Hindlimb muscle (tissue), 1 donor: ENCODE results near the gene FMOD. TPM values are rescaled to one million over a fixed set of nuclear protein-coding genes. Genes with fewer than 3 reads are reported as not detected.
"Not testable (repeated sequence)": the region's sequence is repeated elsewhere in the genome, so short reads cannot be mapped to it uniquely, and the experiment has no call there.

ENCODE experiments used
- DNase-seq: peaks from one replicate; pipeline ENCODE4 v3.0.0-alpha.2; 2013
- polyA plus RNA-seq: library from polyadenylated mRNA; unstranded; fragments of 120-200 nt; gene quantifications from one replicate; pipeline ENCODE4 v1.2.1, GENCODE V29; 2013; ENCODE audit not compliant: insufficient read length

The FMOD gene
- polyA plus RNA-seq, 1 donor: 54.8 TPM

DNA sequence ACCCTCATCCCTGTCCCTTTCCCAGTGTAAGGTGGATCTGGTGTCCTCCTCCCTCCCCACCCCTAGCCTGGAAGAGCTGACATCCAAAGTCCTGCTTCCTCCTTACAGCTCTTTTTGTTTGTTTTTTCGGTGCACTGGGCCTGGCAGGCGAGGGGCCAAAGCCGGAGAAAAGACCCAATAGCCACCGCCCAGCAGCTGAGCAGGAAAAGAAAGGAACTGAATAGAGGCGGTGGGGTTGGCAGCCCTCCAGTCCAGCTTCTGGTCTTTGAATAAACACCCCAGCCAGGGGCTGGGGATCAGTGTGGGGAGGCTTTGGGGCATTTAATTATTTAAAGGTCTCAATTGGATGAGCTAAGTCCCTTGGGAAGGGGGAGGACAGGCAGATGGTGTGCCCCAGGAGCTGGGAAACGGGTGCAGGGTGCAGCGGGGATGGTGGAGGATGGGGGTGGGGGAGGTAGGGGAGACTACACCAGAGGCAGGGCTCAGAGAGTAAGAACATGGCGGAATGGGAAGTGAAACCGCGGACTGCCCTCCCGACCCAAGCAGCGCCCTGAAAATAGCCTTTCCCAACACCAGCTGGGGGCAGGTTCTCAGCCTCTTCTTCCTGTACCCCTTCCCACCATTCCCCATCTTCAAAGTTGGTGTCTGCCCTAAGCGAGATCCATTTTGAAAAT lies 25.4 kb downstream of the FMOD start:
- DNase-seq: peak; percentile 70

DNA sequence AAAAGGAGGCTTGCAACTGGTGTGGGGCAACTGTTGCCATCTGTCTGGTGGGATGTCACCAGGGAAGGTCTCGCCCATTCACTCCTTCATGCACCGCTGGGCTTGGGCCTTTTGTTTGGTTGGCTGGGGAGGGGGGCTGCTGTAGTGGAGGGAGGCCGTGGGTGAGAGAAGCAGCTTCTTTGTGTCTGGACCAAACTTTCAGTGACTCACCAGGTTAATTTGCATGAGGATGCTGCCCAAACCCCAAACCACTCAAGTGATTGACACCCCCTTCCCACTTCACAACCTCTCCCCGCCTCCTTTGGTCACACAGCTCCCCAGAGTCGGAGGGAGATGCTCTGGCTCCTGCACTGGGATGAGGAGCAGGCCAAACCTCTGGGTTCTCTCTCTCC lies 25.9 kb downstream of the FMOD start:
- DNase-seq: no peak

DNA sequence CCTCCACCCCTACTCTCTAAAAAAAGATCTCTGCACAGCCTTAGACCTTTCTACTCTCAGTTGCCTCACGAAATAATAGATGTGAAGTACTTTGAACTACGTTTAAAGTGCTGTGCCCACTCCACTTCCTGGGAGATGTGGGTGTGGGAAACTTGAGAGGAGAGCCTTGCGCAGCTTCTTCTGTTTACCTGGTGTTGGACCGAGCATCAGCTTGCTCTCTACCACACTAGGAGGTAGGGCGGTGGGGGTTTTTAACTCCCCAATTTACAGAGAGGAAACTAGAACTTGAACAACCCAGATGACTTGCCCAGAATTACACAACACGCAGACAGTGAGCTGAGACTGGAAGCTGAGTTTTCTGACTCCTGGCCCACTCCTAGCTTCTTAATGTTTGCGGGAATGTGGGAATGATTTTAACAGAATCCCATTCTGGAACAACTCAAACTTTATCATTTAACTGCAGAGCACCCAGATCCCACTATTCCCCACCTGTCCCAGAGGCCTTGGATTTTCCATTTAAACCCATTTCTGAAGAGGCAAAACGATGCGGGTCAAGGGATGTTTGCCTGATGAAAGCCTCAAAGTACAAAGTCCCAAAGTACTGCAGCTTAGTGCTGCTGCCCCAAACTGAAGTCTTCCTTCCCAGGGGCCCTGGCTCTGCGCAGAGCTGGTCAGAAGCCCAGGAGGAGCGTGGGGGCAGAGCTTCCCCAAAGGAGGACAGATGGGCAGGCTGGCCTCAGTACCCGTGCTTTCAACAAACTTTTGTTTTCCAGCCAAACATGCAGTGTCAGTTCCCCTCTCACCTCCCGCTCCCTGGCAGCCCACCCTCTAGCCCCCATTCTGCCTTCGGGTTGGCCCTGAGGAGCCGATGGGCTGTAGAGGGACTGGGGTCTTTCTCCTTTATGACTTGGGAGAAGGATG lies 26.6 kb downstream of the FMOD start:
- DNase-seq: peak; percentile 59

DNA sequence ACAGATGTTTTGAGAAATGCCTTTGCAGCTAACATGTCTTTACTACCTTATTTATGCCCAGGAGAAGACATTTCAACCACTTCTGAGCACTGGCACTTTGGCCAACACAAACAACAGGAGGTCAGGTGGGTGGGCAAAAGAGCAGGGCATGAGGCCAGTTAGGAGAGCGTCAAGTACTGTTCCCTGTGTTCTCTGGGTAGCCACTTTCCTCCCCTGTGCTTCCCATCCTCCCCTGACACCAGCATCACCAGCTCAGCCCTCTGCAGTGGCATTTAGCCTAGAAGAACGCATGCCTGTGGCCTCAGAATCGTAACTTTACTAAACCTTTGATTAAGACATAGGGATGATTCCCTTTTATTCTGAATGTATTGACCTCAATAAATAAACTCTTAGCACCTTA lies 27.3 kb downstream of the FMOD start:
- DNase-seq: no peak

DNA sequence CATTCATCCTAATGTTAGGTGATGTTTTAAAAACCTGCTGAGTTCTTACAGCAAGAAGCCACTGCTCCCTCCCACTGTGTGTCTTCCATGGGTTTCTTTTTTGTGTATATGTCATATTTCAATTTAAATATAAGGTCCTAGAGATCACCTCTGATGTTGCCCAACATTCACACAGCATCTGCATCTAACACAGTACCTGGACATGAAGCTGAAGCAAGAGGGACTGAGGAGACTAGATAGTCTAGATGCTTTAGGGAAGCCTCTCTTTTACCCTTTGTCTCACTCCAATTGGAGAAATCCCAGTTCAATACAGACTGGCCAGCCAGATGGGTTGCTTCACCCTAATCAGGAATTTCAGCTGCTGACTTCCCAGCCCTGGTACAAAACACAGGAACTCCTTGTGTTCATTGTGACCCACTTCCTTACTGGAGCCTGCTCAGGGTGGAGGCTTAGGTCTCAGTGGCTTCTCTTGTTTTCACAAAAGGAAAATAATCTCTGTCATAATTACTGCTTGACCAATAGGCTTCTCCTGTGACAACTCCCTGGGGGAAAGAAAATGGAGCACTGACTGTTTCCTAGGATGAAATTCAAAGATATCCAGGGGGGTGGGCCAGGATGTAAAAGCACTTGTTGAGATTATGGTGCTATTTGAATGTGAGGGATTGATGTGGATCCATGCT lies 28.3 kb downstream of the FMOD start:
- DNase-seq: no peak

DNA sequence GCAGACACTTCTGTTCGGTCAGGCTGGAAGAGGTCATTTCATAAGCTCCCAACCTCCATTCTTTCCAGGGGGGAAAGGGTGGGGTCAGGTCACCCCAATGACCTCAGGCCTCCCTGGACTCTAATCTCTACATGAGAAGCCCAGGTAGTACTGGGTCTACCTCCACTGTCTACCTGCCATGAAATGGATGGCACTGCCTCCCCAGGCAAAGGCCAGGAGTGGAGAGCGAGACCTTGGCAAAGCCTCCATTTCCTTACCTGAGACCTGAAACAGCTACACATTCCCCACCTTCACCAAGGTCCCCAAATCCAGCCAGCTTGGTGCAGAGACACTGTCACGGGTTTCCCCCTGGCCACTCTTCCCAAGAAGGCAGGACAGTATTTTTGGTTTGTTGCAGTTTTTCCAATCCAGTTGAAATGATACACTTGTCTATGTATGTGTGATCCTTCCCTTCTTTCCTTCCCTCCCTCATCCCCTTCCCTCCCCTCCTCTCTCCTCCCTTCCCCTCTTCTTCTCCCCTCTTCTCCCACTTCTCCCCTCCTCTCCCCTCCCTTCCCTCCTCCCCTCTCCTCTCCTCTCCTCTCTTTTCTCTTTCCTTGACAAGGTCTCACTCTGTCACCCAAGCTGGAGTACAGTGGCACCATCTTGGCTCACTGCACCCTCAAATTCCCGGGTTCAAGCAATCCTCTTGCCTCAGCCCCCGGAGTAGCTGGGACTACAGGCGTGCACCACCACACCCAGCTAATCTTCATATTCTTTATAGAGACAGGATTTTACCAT lies 29.5 kb downstream of the FMOD start:
- DNase-seq: no peak

DNA sequence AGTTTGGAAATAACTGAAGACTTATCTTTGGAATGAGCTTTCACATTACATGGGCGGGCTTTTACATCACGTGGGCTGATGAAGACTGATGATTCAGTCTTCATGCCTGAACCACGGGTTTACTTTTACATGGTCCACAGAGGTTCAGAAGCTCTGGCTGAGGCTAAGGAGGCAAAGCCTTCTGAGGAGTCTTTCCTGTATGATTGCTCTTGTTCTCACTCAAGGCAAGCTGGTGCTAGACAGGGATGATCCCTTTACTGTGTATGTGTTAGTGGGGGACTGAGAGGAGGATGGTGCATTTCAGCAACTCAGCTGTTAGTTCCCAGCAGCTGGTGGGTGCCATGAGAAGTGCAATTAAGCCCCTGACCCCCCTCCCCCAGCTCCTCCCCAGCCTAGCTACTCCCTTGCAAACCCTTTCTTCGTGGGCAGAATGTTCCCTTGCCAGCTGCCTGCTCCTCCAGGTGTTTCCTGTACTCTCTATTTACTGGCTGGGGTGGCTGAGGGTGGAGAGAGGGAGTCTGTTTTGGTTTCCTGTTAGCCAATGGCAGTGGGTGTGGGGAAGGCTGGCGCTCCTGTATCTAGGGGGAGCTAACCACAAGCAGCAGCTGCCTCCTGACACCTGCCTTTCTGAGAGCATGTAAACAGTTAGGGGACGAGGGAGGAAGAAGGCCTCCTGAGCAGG lies 30.2 kb downstream of the FMOD start:
- no peak for DNase-seq

DNA sequence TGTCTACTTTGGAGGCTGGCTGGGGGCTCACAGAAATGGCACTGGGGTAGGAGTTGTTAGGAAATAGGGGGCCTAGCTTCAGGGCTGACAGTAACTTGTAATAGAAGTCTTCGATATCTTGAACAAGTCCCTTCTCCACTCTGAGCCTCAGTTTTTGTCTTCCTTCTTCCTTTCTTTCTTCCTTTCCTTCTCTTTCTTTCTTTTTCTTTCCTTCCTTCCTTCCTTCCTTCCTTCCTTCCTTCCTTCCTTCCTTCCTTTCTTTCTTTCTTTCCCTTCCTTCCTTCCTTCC lies 32.7 kb downstream of the FMOD start:
- DNase-seq: no peak

DNA sequence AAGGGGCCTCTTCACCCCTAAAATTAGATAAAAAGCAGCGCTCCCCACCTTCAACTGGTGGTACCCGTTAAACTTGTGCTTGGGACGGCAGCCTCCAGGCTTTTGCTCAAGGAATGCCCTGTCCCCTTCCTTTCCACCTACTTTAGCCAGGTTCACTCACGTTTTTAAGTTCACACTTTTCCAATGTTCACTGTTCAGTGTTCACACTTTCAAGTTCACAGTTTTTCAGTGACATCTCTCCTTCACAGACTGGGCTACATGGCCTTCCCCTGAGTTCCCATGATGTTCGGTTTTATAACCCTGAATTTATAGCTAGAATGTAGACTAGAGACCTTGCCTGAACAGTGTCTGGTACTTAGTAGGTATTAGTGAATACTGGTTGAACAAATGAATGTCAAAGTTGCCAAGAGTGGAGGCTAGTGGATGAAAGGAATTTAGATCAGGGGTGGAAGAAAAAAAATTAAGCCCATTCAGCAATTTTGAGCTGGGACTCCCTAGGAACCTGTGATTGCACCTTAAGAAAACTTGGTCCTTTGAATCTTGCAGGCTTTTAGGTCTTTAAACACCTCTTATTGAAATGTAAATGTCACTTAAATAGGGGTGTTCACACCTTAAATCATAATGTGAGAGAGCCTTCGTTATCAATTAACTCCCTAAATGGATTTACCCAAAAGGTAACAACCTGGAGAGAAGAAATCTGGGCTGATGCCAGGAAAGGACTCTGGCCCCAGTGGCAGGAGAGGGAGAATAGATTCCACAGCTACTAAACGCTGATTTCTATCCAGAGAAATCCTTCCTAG lies 33.3 kb downstream of the FMOD start:
- DNase-seq: no peak

DNA sequence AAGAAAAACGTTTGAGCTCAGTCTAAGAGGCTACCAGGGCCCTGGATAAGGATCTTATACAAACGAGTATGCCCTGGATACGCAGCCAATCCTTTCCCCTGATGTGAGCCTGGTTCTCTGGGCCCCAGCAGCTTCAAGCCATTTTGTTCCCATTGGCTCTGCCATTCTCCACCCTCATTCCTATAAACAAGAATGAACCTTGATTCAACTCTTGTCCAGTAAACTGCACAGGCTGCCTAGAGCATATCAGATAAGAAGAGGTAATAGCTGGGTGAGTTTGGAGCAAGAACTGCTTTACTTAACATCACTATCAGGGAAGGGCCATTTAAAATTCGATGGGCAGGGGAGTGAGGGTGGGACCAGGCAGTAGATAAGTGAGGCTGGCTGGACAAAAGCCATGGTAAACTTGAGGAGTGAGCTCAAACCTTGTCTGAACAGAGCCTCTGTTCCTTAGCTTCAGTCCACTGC lies 34.3 kb downstream of the FMOD start:
- DNase-seq: no peak

DNA sequence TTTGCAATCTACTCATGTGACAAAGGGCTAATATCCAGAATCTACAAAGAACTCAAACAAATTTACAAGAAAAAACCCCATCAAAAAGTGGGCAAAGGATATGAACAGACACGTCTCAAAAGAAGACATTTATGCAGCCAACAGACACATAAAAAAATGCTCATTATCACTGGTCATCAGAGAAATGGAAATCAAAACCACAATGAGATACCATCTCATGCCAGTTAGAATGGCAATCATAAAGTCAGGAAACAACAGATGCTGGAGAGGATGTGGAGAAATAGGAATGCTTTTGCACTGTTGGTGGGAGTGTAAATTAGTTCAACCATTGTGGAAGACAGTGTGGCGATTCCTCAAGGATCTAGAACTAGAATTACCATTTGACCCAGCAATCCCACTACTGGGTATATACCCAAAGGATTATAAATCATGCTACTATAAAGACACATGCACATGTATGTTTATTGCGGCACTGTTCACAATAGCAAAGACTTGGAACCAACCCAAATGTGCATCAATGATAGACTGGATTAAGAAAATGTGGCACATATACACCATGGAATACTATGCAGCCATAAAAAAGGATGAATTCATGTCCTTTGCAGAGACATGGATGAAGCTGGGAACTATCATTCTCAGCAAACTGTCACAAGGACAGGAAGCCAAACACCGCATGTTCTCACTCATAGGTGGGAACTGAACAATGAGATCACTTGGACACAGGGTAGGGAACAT lies 36.7 kb downstream of the FMOD start:
- not testable (repeated sequence) for DNase-seq

DNA sequence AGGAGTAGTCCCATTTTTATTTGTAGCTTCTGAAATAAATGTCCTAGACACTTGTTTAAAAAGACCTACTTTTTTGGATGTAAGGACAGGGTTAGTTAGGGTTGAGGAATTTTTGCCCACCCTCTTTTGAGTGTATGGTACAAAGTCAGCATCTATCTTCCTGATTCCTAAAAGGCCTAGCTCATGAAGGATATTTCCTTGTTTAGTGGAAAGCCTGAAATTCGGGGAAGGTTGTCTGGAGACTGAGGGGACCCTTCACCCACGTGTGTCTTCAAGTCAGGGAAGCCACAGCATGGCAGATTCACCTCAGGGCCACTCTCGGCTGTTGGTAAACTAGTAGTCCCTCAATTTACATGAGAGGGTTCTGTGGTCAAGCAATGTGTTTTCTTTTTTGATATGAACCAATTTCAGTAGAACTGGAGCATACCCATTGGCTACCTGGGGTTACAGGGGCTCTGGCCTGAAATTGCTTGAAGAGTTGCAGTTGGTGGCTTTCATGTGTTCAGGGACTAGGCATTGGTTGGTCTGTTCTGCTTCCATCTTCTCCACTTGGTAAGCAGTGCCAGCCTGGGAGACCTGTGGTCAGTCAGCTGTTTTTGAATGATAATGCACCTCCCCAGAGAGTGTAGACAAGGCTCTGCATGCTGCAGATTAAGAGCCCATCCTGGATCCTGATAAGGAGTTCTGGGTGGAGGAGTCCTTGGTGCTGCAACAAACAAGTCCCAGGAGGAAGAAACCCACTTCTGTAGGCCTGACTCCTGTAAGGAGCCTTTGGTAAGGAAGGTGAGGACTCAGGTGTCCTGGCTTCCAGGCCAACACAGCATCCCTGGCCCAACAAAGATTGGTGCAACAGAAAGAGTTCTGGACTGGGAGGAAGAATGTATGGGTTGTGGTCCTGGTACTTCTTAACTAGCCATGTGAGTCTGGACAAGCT lies 39.3 kb downstream of the FMOD start:
- no peak for DNase-seq

DNA sequence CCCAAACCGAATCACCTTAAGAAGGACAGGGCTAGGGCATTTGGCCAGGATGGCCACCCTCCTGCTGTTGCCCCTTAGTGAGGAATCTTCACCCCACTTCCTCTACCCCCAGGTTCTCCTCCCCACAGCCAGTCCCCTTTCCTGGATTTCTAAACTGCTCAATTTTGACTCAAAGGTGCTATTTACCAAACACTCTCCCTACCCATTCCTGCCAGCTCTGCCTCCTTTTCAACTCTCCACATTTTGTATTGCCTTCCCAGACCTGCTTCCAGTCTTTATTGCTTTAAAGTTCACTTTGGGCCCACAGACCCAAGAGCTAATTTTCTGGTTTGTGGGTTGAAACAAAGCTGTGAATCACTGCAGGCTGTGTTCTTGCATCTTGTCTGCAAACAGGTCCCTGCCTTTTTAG lies 42.0 kb downstream of the FMOD start:
- DNase-seq: no peak

DNA sequence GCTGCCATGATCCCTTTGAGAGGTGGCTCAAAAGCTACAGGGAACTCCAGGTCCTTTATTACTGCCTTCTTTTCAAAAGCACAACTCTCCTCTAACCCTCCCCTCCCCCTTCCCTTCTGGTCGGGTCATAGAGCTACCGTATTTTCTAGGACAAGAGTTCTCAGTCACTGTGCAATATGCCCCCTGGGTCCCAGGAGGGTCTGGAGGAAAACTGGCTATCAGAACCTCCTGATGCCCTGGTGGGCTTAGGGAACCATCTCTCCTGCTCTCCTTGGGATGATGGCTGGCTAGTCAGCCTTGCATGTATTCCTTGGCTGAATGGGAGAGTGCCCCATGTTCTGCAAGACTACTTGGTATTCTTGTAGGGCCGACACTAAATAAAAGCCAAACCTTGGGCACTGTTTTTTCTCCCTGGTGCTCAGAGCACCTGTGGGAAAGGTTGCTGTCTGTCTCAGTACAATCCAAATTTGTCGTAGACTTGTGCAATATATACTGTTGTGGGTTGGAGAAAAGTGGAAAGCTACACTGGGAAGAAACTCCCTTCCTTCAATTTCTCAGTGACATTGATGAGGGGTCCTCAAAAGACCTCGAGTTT lies 42.5 kb downstream of the FMOD start:
- DNase-seq: no peak

DNA sequence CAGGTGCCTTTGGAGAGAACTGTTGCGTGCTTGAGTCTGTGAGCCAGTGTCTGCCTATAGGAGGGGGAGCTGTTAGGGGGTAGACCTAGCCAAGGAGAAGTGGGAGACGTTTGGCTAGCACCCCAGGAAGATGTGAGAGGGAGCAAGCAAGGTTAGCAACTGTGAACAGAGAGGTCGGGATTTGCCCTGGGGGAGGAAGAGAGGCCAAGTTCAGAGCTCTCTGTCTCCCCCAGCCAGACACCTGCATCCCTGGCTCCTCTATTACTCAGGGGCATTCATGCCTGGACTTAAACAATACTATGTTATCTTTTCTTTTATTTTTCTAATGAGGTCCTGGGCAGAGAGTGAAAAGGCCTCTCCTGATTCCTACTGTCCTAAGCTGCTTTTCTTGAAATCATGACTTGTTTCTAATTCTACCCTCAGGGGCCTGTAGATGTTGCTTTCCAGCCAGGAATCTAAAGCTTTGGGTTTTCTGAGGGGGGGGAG lies 43.2 kb downstream of the FMOD start:
- no peak for DNase-seq

DNA sequence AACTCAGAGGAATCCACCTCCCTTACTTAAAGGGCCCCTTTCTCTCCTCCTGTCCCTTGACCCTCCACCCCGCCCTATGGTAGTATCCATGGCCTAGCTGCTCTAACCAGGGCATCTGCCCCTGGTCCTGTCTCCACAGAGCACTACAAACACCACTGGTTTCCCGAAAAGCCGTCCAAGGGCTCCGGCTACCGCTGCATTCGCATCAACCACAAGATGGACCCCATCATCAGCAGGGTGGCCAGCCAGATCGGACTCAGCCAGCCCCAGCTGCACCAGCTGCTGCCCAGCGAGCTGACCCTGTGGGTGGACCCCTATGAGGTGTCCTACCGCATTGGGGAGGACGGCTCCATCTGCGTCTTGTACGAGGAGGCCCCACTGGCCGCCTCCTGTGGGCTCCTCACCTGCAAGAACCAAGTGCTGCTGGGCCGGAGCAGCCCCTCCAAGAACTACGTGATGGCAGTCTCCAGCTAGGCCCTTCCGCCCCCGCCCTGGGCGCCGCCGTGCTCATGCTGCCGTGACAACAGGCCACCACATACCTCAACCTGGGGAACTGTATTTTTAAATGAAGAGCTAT lies 43.9 kb downstream of the FMOD start:
- no peak for DNase-seq

DNA sequence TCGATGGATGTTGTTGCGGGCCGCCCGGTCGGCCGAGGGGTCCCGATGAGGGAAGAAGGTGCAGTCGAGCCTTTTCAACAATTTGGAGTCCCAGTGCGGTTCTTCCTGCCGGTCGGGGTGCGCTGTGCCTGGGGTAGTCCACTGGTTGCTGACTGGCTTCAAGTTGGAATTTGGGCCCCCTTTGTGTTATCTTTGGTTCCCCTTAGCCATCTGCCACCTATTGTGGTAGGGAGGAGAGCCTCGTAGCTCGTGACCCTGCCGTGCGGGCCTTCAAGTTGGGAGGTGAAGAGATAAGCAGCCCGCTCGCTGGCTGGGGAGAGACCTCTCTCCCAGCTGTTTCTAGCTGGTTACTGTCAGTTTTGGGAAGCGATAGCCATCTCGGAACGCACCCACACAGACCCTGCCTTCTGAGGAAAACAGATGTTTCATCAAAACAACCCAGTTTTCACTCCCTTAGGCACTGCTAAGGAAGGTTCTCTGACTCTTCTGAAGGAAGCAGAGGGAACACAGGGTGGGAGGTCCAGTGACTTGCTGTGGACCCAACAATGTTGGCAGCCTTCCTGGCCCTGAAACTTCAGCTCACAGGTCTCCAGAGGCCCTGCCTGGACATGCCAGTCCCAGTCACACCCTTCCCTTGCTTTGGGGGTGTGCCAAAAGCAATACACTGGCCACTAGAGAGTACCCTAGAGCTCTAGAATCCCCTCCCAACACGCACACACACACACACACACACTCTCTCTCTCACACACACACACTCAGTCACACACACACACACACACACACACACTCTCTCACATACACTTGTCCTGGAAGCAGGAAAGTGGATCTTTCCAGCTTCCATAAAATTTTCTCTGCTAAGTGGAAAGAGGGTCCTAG lies 44.6 kb downstream of the FMOD start:
- peak; percentile 73 for DNase-seq

DNA sequence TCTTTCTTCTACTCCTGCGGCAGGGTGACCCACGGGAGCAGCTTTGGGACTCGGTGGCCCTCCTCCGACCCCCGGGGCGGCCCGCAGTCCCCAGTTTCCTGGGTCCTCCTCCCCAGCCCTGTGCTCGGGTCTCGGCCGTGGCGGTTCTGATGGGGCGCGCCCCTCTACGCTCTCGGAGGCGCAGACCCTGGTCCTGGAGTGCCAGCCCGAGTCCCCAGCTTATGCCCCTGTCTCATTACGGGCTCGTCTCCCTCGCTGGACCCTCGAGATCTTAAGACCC lies 45.2 kb downstream of the FMOD start:
- no peak for DNase-seq
